Osteocyte (in vitro differentiated cells): ENCODE measurements around the gene BTBD2. TPM values are rescaled to one million over a fixed set of nuclear protein-coding genes. Genes with fewer than 3 reads are reported as not detected.
A peak's percentile ranks its signal among the peaks of the same experiment; 100 is the strongest.

Source experiments
- DNase-seq: peaks from one replicate; pipeline ENCODE4 v3.0.0; 2021; ENCODE audit warnings: mixed read lengths; ENCODE audit not compliant: unreplicated experiment; ENCODE audit errors: extremely low spot score
- H3K27ac Mint-ChIP-seq: one replicate; pipeline ENCODE4 v1.8.0; 2021; ENCODE audit warnings: mild to moderate bottlenecking, mixed read lengths; ENCODE audit not compliant: unreplicated experiment
- H3K27me3 Mint-ChIP-seq: one replicate; pipeline ENCODE4 v1.8.0; 2021; ENCODE audit warnings: mixed read lengths; ENCODE audit not compliant: unreplicated experiment
- H3K36me3 Mint-ChIP-seq: one replicate; pipeline ENCODE4 v1.8.0; 2021; ENCODE audit warnings: mixed read lengths; ENCODE audit not compliant: unreplicated experiment
- H3K4me1 Mint-ChIP-seq: one replicate; pipeline ENCODE4 v1.8.0; 2021; ENCODE audit warnings: mixed read lengths; ENCODE audit not compliant: unreplicated experiment
- H3K4me3 Mint-ChIP-seq: one replicate; pipeline ENCODE4 v1.8.0; 2021; ENCODE audit warnings: mild to moderate bottlenecking, moderate library complexity, mixed read lengths; ENCODE audit not compliant: unreplicated experiment
- H3K9me3 Mint-ChIP-seq: one replicate; pipeline ENCODE4 v1.8.0; 2021; ENCODE audit warnings: mixed read lengths; ENCODE audit not compliant: unreplicated experiment
- CTCF ChIP-seq: fragments of 200-600 bp; sonication (generic); IDR thresholded peaks from 2 replicates; pipeline ENCODE4 v1.5.0; 2021; ENCODE audit warnings: antibody characterized with exemption, mild to moderate bottlenecking, moderate library complexity
- total RNA-seq: library from RNA; stranded (reverse); gene quantifications from 2 replicates; pipeline ENCODE4 v1.2.1, GENCODE V29; 2021

Gene BTBD2
- total RNA-seq, 1 donor from 2014 or later = 86.0 TPM

GRCh38 chr19:2054763-2055162, 39.2 kb upstream of the BTBD2 start:
- no peak for TF ChIP-seq CTCF
- no peaks in the 10 kb centered on the region for H3K27me3 Mint-ChIP-seq
- no peak for DNase-seq
- no peaks in the 10 kb centered on the region for H3K9me3 Mint-ChIP-seq
- H3K36me3 Mint-ChIP-seq = no peaks in the 10 kb centered on the region
- peak overlapping the region; percentile 86 for H3K27ac Mint-ChIP-seq
- H3K4me1 Mint-ChIP-seq = peaks cover 38% of the 10 kb centered on the region
- H3K4me3 Mint-ChIP-seq = no peak overlapping the region

- TF ChIP-seq CTCF = no peak
- no peak for DNase-seq
- no peak overlapping the region for H3K4me3 Mint-ChIP-seq
- peaks cover 39% of the 10 kb centered on the region for H3K4me1 Mint-ChIP-seq
- H3K9me3 Mint-ChIP-seq = no peaks in the 10 kb centered on the region
- no peaks in the 10 kb centered on the region for H3K27me3 Mint-ChIP-seq
- no peaks in the 10 kb centered on the region for H3K36me3 Mint-ChIP-seq
- H3K27ac Mint-ChIP-seq = no peak overlapping the region
Observed at GRCh38 chr19:2053601-2054389, 38.3 kb upstream of the BTBD2 start.

- H3K27ac Mint-ChIP-seq = peak overlapping the region; percentile 50
- no peak for TF ChIP-seq CTCF
- no peak for DNase-seq
- H3K4me3 Mint-ChIP-seq = peak overlapping the region; percentile 62
- no peaks in the 10 kb centered on the region for H3K27me3 Mint-ChIP-seq
- H3K9me3 Mint-ChIP-seq = no peaks in the 10 kb centered on the region
- H3K36me3 Mint-ChIP-seq = peaks cover 3% of the 10 kb centered on the region
- H3K4me1 Mint-ChIP-seq = peaks cover 45% of the 10 kb centered on the region
Observed at GRCh38 chr19:2051773-2052704, 36.5 kb upstream of the BTBD2 start.

GRCh38 chr19:2050991-2051772, 35.7 kb upstream of the BTBD2 start, which contains the start of gene MKNK2:
Gene MKNK2 (minus strand): TSS chr19:2051244. CDS start chr19:2050851, 393 bp downstream.
- DNase-seq = peak; percentile 98
- Mint-ChIP-seq H3K27ac (peak within 1 kb of the TSS; percentile 74), H3K36me3 (peaks cover 3% of the 10 kb centered on the region), H3K9me3 (no peaks in the 10 kb centered on the region), H3K27me3 (no peaks in the 10 kb centered on the region), H3K4me3 (peak within 1 kb of the TSS; percentile 82), H3K4me1 (peaks cover 42% of the 10 kb centered on the region)
- TF ChIP-seq CTCF = peak; percentile 70
